ENCODE results near the gene L3MBTL3. TPM values are rescaled to one million over a fixed set of nuclear protein-coding genes. Genes with fewer than 3 reads are reported as not detected.

Gene L3MBTL3
- polyA plus RNA-seq, 2 of the 4 experiments (the other 2 are of a cell fraction), result 3.0 to 5.9 TPM

GRCh38 chr6:130020907-130021629, 2.7 kb downstream of the L3MBTL3 start:
- Histone ChIP-seq H3K4me3 (peak overlapping the region; percentile 72), H3K27ac (peak overlapping the region; percentile 61 to 92), H3K4me1 (0 out of 3 replicates have a peak, but pooled peaks cover 3% of the 10 kb centered on the region), H3K4me2 (peak overlapping the region; percentile 75), H3K9me3 (no peaks in the 10 kb centered on the region)
- WGBS (ENCODE audit: missing lambda C conversion rate), result 7% methylated on average over 27 of the region's 29 CpGs
- CTCF ChIA-PET, result interaction anchor here (0.7 to 2.1 kb wide), 19 partner anchors 10 to 1328 kb away, joined by 3 to 14 read pairs (median 3); no protein-coding TSS in a partner anchor
- DNase-seq (ENCODE audit: low read depth in 1 of 2, low spot score in 1 of 2) (peak; percentile 28 to 86), FAIRE-seq (peak; percentile 46), ATAC-seq (peak; percentile 63 to 85; a peak in 5 of 6 replicates)
- POLR2A ChIA-PET, result no interaction called here
- TF ChIP-seq CTCF (IDR thresholded peaks at IDR 0.05), result peak; percentile 76
- peak; percentile 79 to 82 for TF ChIP-seq RAD21 (conservative IDR thresholded peaks at IDR 0.05 in 1 of 2, IDR thresholded peaks at IDR 0.05 in 1 of 2)
- TF ChIP-seq FOSB (CRISPR knock-in tag; IDR thresholded peaks at IDR 0.05), result no peak
- TF ChIP-seq ZSCAN20 (CRISPR knock-in tag; IDR thresholded peaks at IDR 0.05), result no peak
- TF ChIP-seq SMC3 (IDR thresholded peaks at IDR 0.05), result peak; percentile 56; the same call in 2 of the 3 replicates
- no peak for TF ChIP-seq HEYL (CRISPR knock-in tag; IDR thresholded peaks at IDR 0.05)
- no peak for TF ChIP-seq RFX5 (IDR thresholded peaks at IDR 0.05)
- TF ChIP-seq USF2 (IDR thresholded peaks at IDR 0.05), result no peak
- TF ChIP-seq, protein P1, sequence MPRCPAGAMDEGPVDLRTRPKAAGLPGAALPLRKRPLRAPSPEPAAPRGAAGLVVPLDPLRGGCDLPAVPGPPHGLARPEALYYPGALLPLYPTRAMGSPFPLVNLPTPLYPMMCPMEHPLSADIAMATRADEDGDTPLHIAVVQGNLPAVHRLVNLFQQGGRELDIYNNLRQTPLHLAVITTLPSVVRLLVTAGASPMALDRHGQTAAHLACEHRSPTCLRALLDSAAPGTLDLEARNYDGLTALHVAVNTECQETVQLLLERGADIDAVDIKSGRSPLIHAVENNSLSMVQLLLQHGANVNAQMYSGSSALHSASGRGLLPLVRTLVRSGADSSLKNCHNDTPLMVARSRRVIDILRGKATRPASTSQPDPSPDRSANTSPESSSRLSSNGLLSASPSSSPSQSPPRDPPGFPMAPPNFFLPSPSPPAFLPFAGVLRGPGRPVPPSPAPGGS (IDR thresholded peaks at IDR 0.05), result no peak
- no peak for TF ChIP-seq HOXA7 (CRISPR knock-in tag; IDR thresholded peaks at IDR 0.05)
- no peak for TF ChIP-seq NR3C1 (IDR thresholded peaks at IDR 0.05)
- no peak for TF ChIP-seq E2F6 (IDR thresholded peaks at IDR 0.05; ENCODE audit: borderline replicate concordance, low read depth)
- TF ChIP-seq JUNB (IDR thresholded peaks at IDR 0.05), result no peak

GRCh38 chr6:130026859-130027258, 8.5 kb downstream of the L3MBTL3 start:
- CTCF ChIA-PET, result no interaction called here
- no peak for TF ChIP-seq HMGXB4 (CRISPR knock-in tag; IDR thresholded peaks at IDR 0.05; ENCODE audit: borderline replicate concordance)
- TF ChIP-seq CEBPB (IDR thresholded peaks at IDR 0.05), result no peak
- TF ChIP-seq TFCP2L1 (CRISPR knock-in tag; IDR thresholded peaks at IDR 0.05), result no peak
- TF ChIP-seq, protein P2, sequence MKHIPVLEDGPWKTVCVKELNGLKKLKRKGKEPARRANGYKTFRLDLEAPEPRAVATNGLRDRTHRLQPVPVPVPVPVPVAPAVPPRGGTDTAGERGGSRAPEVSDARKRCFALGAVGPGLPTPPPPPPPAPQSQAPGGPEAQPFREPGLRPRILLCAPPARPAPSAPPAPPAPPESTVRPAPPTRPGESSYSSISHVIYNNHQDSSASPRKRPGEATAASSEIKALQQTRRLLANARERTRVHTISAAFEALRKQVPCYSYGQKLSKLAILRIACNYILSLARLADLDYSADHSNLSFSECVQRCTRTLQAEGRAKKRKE (CRISPR knock-in tag; IDR thresholded peaks at IDR 0.05; ENCODE audit: low read depth), result no peak
- no peak for TF ChIP-seq JUN (IDR thresholded peaks at IDR 0.05)
- TF ChIP-seq RNF2 (IDR thresholded peaks at IDR 0.05; ENCODE audit: borderline replicate concordance, low read depth), result no peak
- TF ChIP-seq ESRRA (IDR thresholded peaks at IDR 0.05; ENCODE audit: borderline replicate concordance, low read length), result no peak
- TF ChIP-seq ZC3H11A (IDR thresholded peaks at IDR 0.05), result no peak
- no peak for TF ChIP-seq RAD21 (conservative IDR thresholded peaks at IDR 0.05 in 1 of 2, IDR thresholded peaks at IDR 0.05 in 1 of 2)
- no peak for TF ChIP-seq ZSCAN20 (CRISPR knock-in tag; IDR thresholded peaks at IDR 0.05)
- TF ChIP-seq POLR2AphosphoS2 (conservative IDR thresholded peaks at IDR 0.05; ENCODE audit: low read length), result no peak
- no peak for TF ChIP-seq FOSL2 (IDR thresholded peaks at IDR 0.05)
- TF ChIP-seq FOSL2 (CRISPR knock-in tag; IDR thresholded peaks at IDR 0.05), result no peak
- no peak for TF ChIP-seq NPAS2 (CRISPR knock-in tag; IDR thresholded peaks at IDR 0.05; ENCODE audit: borderline replicate concordance)
- no peak for TF ChIP-seq MYC (IDR thresholded peaks at IDR 0.05; ENCODE audit: borderline replicate concordance, low read length)
- TF ChIP-seq CTCF (IDR thresholded peaks at IDR 0.05), result no peak
- TF ChIP-seq RCOR1 (IDR thresholded peaks at IDR 0.05; ENCODE audit: low read depth, low read length), result no peak

More at GRCh38 chr6:130026859-130027258, 8.5 kb downstream of the L3MBTL3 start:
- POLR2A ChIA-PET, result no interaction called here
- no peak overlapping the region for H3K27ac ChIP-seq
- no peak overlapping the region for H3K4me3 ChIP-seq
- no peak for FAIRE-seq
- H3K4me2 ChIP-seq, result no peak overlapping the region
- no peaks in the 10 kb centered on the region for H3K4me1 ChIP-seq
- DNase-seq (ENCODE audit: low read depth in 1 of 2, low spot score in 1 of 2), result no peak
- H3K9me3 ChIP-seq, result no peaks in the 10 kb centered on the region
- ATAC-seq, result no peak
- 92% methylated on average over 2 of the region's 2 CpGs for WGBS (ENCODE audit: missing lambda C conversion rate)

Data from A549 (cell line).